Loucy (cell line): ENCODE data around the gene TTLL5.

Source experiments
- EZH2phosphoT487 ChIP-seq: fragments of 200-600 bp; IDR thresholded peaks from 2 replicates; pipeline ENCODE4 v1.6.1; 2018; ENCODE audit warnings: antibody characterized with exemption, mild to moderate bottlenecking, moderate library complexity, borderline replicate concordance
- TF ChIP-seq, protein P1 (sequence below): fragments of 200-600 bp; sonication (generic); conservative IDR thresholded peaks from 2 replicates; pipeline ENCODE4 v1.5.1; 2014; ENCODE audit warnings: mild to moderate bottlenecking, antibody characterized with exemption, low read length

DNA sequence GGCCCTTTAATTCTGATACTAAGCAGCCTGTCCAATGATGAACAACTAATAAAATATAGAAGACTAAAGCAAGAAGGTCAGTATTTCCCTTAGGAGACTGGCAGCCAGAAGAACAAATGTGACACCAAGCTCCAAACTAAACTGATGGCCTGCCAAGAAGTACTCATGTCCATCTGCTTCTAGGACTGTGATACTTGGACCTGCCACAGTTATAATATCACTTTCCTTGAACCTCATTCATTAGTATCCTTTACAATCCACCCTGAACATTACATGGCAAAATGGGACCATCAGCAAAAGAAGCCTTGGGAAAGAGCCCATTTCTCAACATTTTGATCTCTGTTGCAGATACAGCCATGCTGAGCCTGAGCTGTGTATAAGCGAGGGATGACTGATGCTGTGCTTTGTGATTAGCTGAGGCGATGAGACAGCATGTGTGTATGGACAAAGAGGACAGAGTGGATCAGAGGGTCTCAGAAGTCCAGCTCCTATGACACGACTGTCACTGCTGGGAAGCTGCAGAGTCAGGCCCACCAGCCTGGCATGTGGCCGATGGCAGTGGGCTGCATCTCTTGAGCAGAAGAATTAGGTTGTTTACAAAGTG lies 246.8 kb downstream of the TTLL5 start:
- TF ChIP-seq, protein P1, sequence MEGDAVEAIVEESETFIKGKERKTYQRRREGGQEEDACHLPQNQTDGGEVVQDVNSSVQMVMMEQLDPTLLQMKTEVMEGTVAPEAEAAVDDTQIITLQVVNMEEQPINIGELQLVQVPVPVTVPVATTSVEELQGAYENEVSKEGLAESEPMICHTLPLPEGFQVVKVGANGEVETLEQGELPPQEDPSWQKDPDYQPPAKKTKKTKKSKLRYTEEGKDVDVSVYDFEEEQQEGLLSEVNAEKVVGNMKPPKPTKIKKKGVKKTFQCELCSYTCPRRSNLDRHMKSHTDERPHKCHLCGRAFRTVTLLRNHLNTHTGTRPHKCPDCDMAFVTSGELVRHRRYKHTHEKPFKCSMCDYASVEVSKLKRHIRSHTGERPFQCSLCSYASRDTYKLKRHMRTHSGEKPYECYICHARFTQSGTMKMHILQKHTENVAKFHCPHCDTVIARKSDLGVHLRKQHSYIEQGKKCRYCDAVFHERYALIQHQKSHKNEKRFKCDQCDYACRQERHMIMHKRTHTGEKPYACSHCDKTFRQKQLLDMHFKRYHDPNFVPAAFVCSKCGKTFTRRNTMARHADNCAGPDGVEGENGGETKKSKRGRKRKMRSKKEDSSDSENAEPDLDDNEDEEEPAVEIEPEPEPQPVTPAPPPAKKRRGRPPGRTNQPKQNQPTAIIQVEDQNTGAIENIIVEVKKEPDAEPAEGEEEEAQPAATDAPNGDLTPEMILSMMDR, result no peak
- TF ChIP-seq EZH2phosphoT487, result no peak
